SU-DHL-6 (cell line): ENCODE data around the gene PI4K2B.

Experiments used
- H2AFZ ChIP-seq: fragments of 200-600 bp; sonication (generic); 2 replicates; pipeline ENCODE4 v1.6.1; 2014; ENCODE audit warnings: low read depth, mild to moderate bottlenecking, moderate library complexity, mixed read lengths, antibody characterized with exemption, low read length; ENCODE audit not compliant: severe bottlenecking
- H3F3A ChIP-seq: fragments of 200-600 bp; shearing (Covaris generic); 2 replicates; pipeline ENCODE4 v1.6.0; 2016; ENCODE audit warnings: antibody characterized with exemption, mild to moderate bottlenecking; ENCODE audit not compliant: insufficient read depth
- H3K27ac ChIP-seq: fragments of 200-600 bp; sonication (generic); 2 replicates; pipeline ENCODE4 v1.5.1; 2016; ENCODE audit warnings: low read depth, mild to moderate bottlenecking, low read length, moderate library complexity, mixed read lengths
- H3K27me3 ChIP-seq: fragments of 200-600 bp; sonication (generic), shearing (Covaris generic); 2 replicates; pipeline ENCODE4 v1.6.0; 2014; ENCODE audit warnings: mild to moderate bottlenecking, low read length
- H3K36me3 ChIP-seq: fragments of 200-600 bp; sonication (generic); 2 replicates; pipeline ENCODE4 v1.6.1; 2014; ENCODE audit warnings: mild to moderate bottlenecking, low read length, mixed read lengths
- H3K4me2 ChIP-seq: fragments of 300-600, 200-600 bp; shearing (Covaris generic), sonication (generic); 2 replicates; pipeline ENCODE4 v1.6.0; 2014; ENCODE audit warnings: low read length, low read depth, mild to moderate bottlenecking; ENCODE audit not compliant: poor library complexity, severe bottlenecking
- H3K4me3 ChIP-seq: fragments of 200-600 bp; sonication (generic); 2 replicates; pipeline ENCODE4 v1.5.1; 2014; ENCODE audit warnings: antibody characterized with exemption, low read length, mild to moderate bottlenecking, mixed read lengths; ENCODE audit not compliant: insufficient read depth, poor library complexity, severe bottlenecking
- H3K79me2 ChIP-seq: fragments of 200-600 bp; sonication (generic); 2 replicates; pipeline ENCODE4 v1.6.1; 2014; ENCODE audit warnings: mild to moderate bottlenecking, low read length, moderate library complexity; ENCODE audit not compliant: insufficient read depth
- H3K9ac ChIP-seq: fragments of 200-600 bp; sonication (generic); 2 replicates; pipeline ENCODE4 v1.7.0; 2014; ENCODE audit warnings: mild to moderate bottlenecking, low read length
- H3K9me2 ChIP-seq: fragments of 200-600 bp; sonication (generic); replicated peaks from 2 replicates; pipeline ENCODE4 v1.6.1; 2014; ENCODE audit warnings: low read length; ENCODE audit not compliant: insufficient read depth
- H3K9me3 ChIP-seq: fragments of 200-600 bp; sonication (generic); 2 replicates; pipeline ENCODE4 v1.6.1; 2014; ENCODE audit warnings: low read length, mixed read lengths; ENCODE audit not compliant: insufficient read depth
- H4K20me1 ChIP-seq: fragments of 200-600 bp; sonication (generic); 2 replicates; pipeline ENCODE4 v1.6.1; 2014; ENCODE audit warnings: low read depth, mild to moderate bottlenecking, antibody characterized with exemption, low read length, moderate library complexity, mixed read lengths
- EZH2phosphoT487 ChIP-seq: fragments of 200-600 bp; sonication (generic), shearing (Covaris generic); conservative IDR thresholded peaks from 2 replicates; pipeline ENCODE4 v1.6.1; 2018; ENCODE audit warnings: mild to moderate bottlenecking, antibody characterized with exemption, low read length, moderate library complexity, mixed read lengths
- TF ChIP-seq, protein P1 (sequence below): fragments of 200-600 bp; sonication (generic); IDR thresholded peaks from one replicate; pipeline ENCODE4 v1.5.1; 2017; ENCODE audit warnings: antibody characterized with exemption, mild to moderate bottlenecking, low read length, moderate library complexity; ENCODE audit not compliant: insufficient read depth, poor library complexity, severe bottlenecking

PI4K2B gene

DNA sequence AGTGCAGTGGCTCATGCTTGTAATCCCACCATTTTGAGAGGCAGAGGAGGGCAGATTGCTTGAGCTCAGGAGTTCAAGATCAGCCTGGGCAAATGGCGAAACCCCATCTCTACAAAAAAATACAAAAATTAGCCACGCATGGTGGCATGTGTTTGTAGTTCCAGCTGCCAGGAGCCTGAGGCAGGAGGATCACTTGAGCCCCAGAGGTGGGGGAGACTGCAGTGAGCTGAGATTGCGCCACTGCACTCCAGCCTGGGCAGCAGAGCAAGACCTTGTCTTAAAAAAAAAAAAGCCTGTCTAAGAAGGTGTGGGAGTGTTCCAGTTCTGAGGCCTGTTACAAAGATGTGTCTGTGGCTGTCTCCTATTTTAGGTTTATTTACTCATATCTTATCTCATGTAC, 38.0 kb downstream of the PI4K2B start:
- H3K9me2 ChIP-seq, result no peaks in the 10 kb centered on the region
- no peaks in the 10 kb centered on the region; the same call in 1 of the 2 replicates for H3F3A ChIP-seq
- H3K4me2 ChIP-seq, result no peak overlapping the region
- TF ChIP-seq EZH2phosphoT487, result no peak
- TF ChIP-seq, protein P1, sequence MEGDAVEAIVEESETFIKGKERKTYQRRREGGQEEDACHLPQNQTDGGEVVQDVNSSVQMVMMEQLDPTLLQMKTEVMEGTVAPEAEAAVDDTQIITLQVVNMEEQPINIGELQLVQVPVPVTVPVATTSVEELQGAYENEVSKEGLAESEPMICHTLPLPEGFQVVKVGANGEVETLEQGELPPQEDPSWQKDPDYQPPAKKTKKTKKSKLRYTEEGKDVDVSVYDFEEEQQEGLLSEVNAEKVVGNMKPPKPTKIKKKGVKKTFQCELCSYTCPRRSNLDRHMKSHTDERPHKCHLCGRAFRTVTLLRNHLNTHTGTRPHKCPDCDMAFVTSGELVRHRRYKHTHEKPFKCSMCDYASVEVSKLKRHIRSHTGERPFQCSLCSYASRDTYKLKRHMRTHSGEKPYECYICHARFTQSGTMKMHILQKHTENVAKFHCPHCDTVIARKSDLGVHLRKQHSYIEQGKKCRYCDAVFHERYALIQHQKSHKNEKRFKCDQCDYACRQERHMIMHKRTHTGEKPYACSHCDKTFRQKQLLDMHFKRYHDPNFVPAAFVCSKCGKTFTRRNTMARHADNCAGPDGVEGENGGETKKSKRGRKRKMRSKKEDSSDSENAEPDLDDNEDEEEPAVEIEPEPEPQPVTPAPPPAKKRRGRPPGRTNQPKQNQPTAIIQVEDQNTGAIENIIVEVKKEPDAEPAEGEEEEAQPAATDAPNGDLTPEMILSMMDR, result no peak
- no peak overlapping the region for H3K27ac ChIP-seq
- H3K4me3 ChIP-seq, result no peak overlapping the region
- H3K79me2 ChIP-seq, result no peaks in the 10 kb centered on the region
- no peaks in the 10 kb centered on the region for H3K9me3 ChIP-seq
- no peaks in the 10 kb centered on the region for H3K27me3 ChIP-seq
- H2AFZ ChIP-seq, result no peak overlapping the region
- H3K9ac ChIP-seq, result no peak overlapping the region
- H4K20me1 ChIP-seq, result no peaks in the 10 kb centered on the region
- H3K36me3 ChIP-seq, result peaks cover 18% of the 10 kb centered on the region

DNA sequence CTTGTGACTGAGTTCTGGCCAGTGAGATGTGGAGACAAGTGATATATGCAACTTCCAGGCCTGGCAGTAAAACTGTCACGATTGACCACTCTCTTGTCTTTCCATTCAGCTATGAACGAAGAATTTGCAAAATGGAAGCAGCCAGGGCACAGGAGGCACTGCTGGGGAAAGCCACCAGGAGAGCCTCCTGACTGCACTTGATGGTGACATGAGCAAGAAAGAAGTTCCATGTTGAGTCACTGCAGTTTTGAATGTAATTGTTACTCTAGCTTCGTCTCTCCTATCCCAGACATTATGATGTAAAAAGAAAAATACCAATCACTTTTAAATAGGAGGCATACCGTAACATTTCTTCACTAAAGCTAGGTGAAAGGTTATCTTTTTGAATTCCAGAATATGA, 46.4 kb downstream of the PI4K2B start:
- no peak overlapping the region for H3K4me2 ChIP-seq
- H4K20me1 ChIP-seq, result no peaks in the 10 kb centered on the region
- H3K27me3 ChIP-seq, result no peaks in the 10 kb centered on the region
- H3K27ac ChIP-seq, result no peak overlapping the region
- H3F3A ChIP-seq, result peaks cover 4% of the 10 kb centered on the region; the same call in 1 of the 2 replicates
- H3K9me3 ChIP-seq, result no peaks in the 10 kb centered on the region
- H3K9me2 ChIP-seq, result no peaks in the 10 kb centered on the region
- H3K4me3 ChIP-seq, result no peak overlapping the region
- H3K79me2 ChIP-seq, result no peaks in the 10 kb centered on the region
- TF ChIP-seq EZH2phosphoT487, result no peak
- TF ChIP-seq, protein P1, result no peak
- H3K9ac ChIP-seq, result no peak overlapping the region
- H3K36me3 ChIP-seq, result peaks cover 21% of the 10 kb centered on the region; the same call in 1 of the 2 replicates
- no peak overlapping the region for H2AFZ ChIP-seq

DNA sequence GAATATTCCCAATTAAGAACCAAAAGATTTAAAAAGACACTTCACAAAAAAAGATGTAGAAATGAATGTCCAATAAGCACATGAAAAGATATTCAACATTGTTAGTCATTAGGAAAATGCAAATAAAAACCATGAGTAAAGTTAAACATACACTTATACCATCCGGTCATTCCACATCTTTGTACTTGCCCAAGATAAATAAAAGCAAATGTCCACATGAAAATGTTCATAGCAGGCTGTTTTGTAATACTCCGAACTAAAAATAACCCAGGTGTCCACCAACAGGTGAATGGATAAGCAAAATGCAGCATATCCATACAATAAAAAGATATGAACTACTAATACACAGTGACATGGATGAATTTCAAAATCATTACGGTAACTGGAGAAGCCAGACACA, 50.1 kb downstream of the PI4K2B start:
- H2AFZ ChIP-seq, result no peak overlapping the region
- H3K9me2 ChIP-seq, result no peaks in the 10 kb centered on the region
- no peak overlapping the region for H3K4me3 ChIP-seq
- no peaks in the 10 kb centered on the region for H3K9me3 ChIP-seq
- TF ChIP-seq EZH2phosphoT487, result no peak
- TF ChIP-seq, protein P1, result no peak
- no peak overlapping the region for H3K27ac ChIP-seq
- H3K79me2 ChIP-seq, result no peaks in the 10 kb centered on the region
- H3F3A ChIP-seq, result 0 out of 2 replicates have a peak, but pooled peaks cover 4% of the 10 kb centered on the region
- no peak overlapping the region for H3K9ac ChIP-seq
- H3K36me3 ChIP-seq, result 0 out of 2 replicates have a peak, but pooled peaks cover 2% of the 10 kb centered on the region
- no peak overlapping the region for H3K4me2 ChIP-seq
- no peaks in the 10 kb centered on the region for H4K20me1 ChIP-seq
- no peaks in the 10 kb centered on the region for H3K27me3 ChIP-seq
